Breast epithelium (tissue), 4 donors: ENCODE data around the gene ZNF785. TPM values are rescaled to one million over a fixed set of nuclear protein-coding genes. Genes with fewer than 3 reads are reported as not detected.
A peak's percentile ranks its signal among the peaks of the same experiment; 100 is the strongest.

Experiments used
- DNase-seq, 2 donors: peaks; one replicate each; pipeline ENCODE4 v3.0.0-alpha.2; 2019; ENCODE audit warnings: low spot score in 2 of 2
- H3K27ac ChIP-seq, 2 donors: fragments of 200-600 bp; sonication (generic) in 1 of 2; one replicate each; pipeline ENCODE4 v1.5.1; 2016 to 2019; ENCODE audit warnings: mild to moderate bottlenecking in 1 of 2
- H3K27me3 ChIP-seq, 2 donors: fragments of 200-600 bp; sonication (generic) in 1 of 2; one replicate each; pipeline versions ENCODE4 v1.5.1 to v1.6.0; 2017 to 2019; ENCODE audit warnings: control low read depth in 1 of 2, mild to moderate bottlenecking in 1 of 2
- H3K36me3 ChIP-seq: fragments of 200-600 bp; one replicate; pipeline ENCODE4 v1.5.1; 2019
- H3K4me1 ChIP-seq, 2 donors: fragments of 200-600 bp; sonication (generic); one replicate each; pipeline ENCODE4 v1.5.1; 2016 to 2019; ENCODE audit warnings: control low read depth in 1 of 2
- H3K4me3 ChIP-seq, 3 donors: fragments of 200-600 bp; sonication (generic); 1 replicate in 2 of 3; 2 replicates in 1 of 3; pipeline ENCODE4 v1.5.1; 2016 to 2019; ENCODE audit warnings: mild to moderate bottlenecking in 3 of 3, moderate library complexity in 2 of 3
- H3K9me3 ChIP-seq, 2 donors: fragments of 200-600 bp; sonication (generic) in 1 of 2; one replicate each; pipeline ENCODE4 v1.5.1; 2016 to 2019; ENCODE audit warnings: control low read depth in 1 of 2
- CTCF ChIP-seq, 3 donors: fragments of 450-650 bp; IDR thresholded peaks; one replicate each; pipeline ENCODE4 v1.5.1; 2016 to 2017; ENCODE audit warnings: antibody characterized with exemption in 3 of 3, mild to moderate bottlenecking in 3 of 3, moderate library complexity in 3 of 3
- POLR2A ChIP-seq: fragments of 450-650 bp; IDR thresholded peaks from one replicate; pipeline ENCODE4 v1.6.1; 2016; ENCODE audit warnings: antibody characterized with exemption, mild to moderate bottlenecking, moderate library complexity
- POLR2AphosphoS5 ChIP-seq, 3 donors: sonication (generic); formaldehyde crosslinking; IDR thresholded peaks; one replicate each; pipeline ENCODE4 v1.6.1; 2017; ENCODE audit warnings: antibody characterized with exemption in 3 of 3
- intact Hi-C: fragments of 100-400 bp; cut with DNase I; formaldehyde crosslinking; loops from one replicate; pipeline ENCODE4 v1.15.1; 2023; ENCODE audit warnings: low total_unique reads
- total RNA-seq, 3 donors: library from RNA; depleted of rRNA; stranded (reverse); fragments of >200 nt; gene quantifications; one replicate each; pipeline ENCODE4 v1.1.0, GENCODE V29; 2016

The ZNF785 gene
- total RNA-seq, 3 donors from 2014 or later = 6.7 to 14.4 (median 12.0) TPM

GRCh38 chr16:30557957-30558788 lies 27.3 kb downstream of the ZNF785 start, which contains the start of gene ZNF764:
ZNF764 (minus strand) TSS chr16:30558374; CDS start chr16:30558182, 192 bp downstream.
- DNase-seq = peak; percentile 98 to 99
- intact Hi-C loops = no loop called here
- no peak for TF ChIP-seq CTCF (IDR thresholded peaks at IDR 0.05)
- TF ChIP-seq POLR2AphosphoS5 (IDR thresholded peaks at IDR 0.05) = peak; percentile 62 to 79 (median 64)
- Histone ChIP-seq H3K4me1 (no peaks in the 10 kb centered on the region), H3K9me3 (no peaks in the 10 kb centered on the region), H3K27me3 (no peaks in the 10 kb centered on the region), H3K4me3 (peak within 1 kb of the TSS; percentile 83 to 89 (median 87)), H3K36me3 (peaks cover 7% of the 10 kb centered on the region), H3K27ac (peak within 1 kb of the TSS; percentile 94 to 97)

GRCh38 chr16:30557707-30557956 lies 27.9 kb downstream of the ZNF785 start:
- Histone ChIP-seq H3K27me3 (no peaks in the 10 kb centered on the region), H3K27ac (peak overlapping the region; percentile 94 to 97), H3K4me3 (peak overlapping the region; percentile 83 to 89 (median 87)), H3K4me1 (no peaks in the 10 kb centered on the region), H3K9me3 (no peaks in the 10 kb centered on the region), H3K36me3 (peaks cover 7% of the 10 kb centered on the region)
- intact Hi-C loops = no loop called here
- TF ChIP-seq POLR2A (no peak), POLR2AphosphoS5 (IDR thresholded peaks at IDR 0.05) (no peak), CTCF (IDR thresholded peaks at IDR 0.05) (no peak)
- no peak for DNase-seq

- Histone ChIP-seq H3K4me3 (no peak overlapping the region), H3K27me3 (no peaks in the 10 kb centered on the region), H3K36me3 (peaks cover 7% of the 10 kb centered on the region), H3K4me1 (no peaks in the 10 kb centered on the region), H3K9me3 (no peaks in the 10 kb centered on the region), H3K27ac (no peak overlapping the region)
- intact Hi-C loops = no loop called here
- DNase-seq = no peak
- no peak for TF ChIP-seq POLR2AphosphoS5 (IDR thresholded peaks at IDR 0.05)
- TF ChIP-seq POLR2A = no peak
- TF ChIP-seq CTCF (IDR thresholded peaks at IDR 0.05) = no peak
Observed at GRCh38 chr16:30556125-30556473, 29.4 kb downstream of the ZNF785 start.

GRCh38 chr16:30555315-30556124 lies 30.0 kb downstream of the ZNF785 start:
- intact Hi-C loops = loop anchor here (2.0 kb wide), 1 partner anchor 17 kb away; no protein-coding TSS in a partner anchor
- no peaks in the 10 kb centered on the region for H3K9me3 ChIP-seq
- no peak overlapping the region for H3K27ac ChIP-seq

More at GRCh38 chr16:30555315-30556124, 30.0 kb downstream of the ZNF785 start:
- Histone ChIP-seq H3K4me3 (no peak overlapping the region), H3K27me3 (no peaks in the 10 kb centered on the region), H3K36me3 (peaks cover 7% of the 10 kb centered on the region), H3K4me1 (no peaks in the 10 kb centered on the region)
- no peak for DNase-seq
- TF ChIP-seq CTCF (IDR thresholded peaks at IDR 0.05) (no peak), POLR2A (no peak), POLR2AphosphoS5 (IDR thresholded peaks at IDR 0.05) (no peak)
